GM19372 (cell line): ENCODE data around the gene PLP2.
"Not testable (repeated sequence)": the region's sequence is repeated elsewhere in the genome, so short reads cannot be mapped to it uniquely, and the experiment has no call there.

ENCODE experiments used
- ATAC-seq: cut with Tn5 transposase; IDR thresholded peaks from one replicate; pipeline ENCODE4 v1.9.1; 2021; ENCODE audit warnings: mild to moderate bottlenecking, low read depth, moderate library complexity; ENCODE audit not compliant: unreplicated experiment

The PLP2 gene

DNA sequence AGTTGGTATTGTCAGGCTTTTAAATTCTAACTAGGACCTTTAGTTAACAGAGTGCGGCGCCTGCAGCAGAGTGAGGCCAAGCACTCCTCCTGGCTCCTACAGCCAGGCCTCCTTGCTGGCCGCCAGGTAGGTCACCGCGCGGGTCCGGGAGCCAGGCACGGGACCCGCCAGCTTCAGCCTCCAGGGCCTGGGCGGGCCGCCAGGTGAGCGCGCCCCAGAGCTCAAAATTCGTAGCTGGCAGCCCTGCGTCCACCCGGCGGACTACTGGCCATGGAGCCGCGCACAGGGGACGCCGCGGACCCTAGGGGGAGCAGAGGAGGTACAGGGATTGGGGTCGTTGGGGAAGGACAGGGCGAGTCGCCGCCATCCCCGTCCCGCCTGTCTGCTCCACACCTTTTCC lies 9.1 kb upstream of the PLP2 start, which contains the start of gene MAGIX:
TSS of gene MAGIX (plus strand) at position 139 of the 400 bp plus-strand sequence. CDS start at position 271, 132 bp downstream.
- no peak for ATAC-seq

DNA sequence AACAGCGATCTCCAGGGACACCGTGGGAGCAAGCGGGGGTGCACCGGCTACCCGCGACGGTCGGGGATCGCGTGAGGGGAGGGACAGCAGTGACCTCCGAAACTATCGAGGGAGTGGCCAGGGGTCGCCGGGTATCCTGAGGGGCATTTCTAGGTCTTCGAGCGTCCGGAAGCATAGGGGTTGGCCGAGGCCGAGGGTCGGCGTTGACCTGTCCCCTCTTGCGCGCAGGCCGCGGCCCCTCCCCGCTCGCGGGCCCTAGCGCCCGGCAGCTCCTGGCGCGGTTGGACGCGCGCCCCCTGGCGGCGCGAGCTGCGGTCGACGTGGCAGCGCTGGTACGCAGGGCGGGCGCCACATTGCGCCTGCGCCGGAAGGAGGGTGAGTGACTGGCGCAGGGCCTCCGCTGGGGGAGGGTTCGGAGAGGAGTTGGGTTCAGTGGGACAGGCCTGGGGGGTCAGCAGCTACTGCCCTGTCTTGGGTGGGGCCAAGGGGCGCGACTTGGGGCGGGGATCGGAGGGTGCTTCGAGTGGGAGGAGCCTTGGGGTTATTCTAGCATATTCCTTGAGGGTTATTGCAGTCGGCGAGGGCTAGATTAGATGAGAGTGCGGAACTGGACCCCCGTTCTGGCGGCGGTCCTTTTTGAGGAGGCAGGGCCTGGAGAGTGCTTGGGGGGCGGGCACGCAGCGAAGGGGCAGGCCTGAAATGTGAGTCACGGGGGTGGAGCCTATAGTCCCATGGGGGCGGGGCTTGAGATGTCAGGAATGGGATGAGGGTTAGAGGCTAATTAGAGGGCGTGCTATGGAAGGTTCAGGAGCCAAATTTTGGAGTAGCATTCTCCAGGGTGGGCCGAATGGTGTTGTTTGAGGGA lies 7.9 kb upstream of the PLP2 start:
- ATAC-seq: peak; percentile 63

DNA sequence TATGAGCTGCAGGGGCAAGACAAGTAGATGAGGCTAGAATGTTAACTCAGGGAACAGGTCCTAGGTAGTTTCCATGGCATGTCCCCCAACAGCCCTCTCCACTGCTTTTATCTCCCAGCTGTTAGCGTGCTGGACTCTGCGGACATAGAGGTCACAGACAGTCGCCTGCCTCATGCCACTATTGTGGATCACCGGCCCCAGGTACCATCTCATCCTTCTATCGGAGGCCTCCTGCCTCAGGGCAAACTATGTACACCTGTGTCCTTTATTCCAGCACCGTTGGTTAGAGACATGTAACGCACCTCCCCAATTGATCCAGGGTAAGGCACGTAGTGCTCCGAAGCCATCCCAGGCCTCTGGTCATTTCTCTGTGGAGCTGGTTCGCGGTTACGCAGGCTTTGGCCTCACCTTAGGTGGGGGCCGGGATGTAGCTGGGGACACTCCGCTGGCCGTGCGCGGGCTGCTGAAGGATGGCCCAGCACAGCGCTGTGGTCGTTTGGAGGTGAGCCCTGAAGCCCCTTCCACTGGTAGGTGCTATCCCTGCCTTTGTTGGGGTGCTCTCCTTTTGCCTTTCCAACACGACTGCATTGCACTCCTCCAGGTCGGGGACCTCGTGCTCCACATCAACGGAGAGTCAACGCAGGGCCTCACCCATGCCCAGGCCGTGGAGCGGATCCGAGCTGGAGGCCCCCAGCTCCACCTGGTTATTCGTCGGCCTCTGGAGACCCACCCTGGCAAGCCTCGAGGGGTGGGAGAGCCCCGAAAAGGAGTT lies 6.9 kb upstream of the PLP2 start:
- ATAC-seq: no peak

DNA sequence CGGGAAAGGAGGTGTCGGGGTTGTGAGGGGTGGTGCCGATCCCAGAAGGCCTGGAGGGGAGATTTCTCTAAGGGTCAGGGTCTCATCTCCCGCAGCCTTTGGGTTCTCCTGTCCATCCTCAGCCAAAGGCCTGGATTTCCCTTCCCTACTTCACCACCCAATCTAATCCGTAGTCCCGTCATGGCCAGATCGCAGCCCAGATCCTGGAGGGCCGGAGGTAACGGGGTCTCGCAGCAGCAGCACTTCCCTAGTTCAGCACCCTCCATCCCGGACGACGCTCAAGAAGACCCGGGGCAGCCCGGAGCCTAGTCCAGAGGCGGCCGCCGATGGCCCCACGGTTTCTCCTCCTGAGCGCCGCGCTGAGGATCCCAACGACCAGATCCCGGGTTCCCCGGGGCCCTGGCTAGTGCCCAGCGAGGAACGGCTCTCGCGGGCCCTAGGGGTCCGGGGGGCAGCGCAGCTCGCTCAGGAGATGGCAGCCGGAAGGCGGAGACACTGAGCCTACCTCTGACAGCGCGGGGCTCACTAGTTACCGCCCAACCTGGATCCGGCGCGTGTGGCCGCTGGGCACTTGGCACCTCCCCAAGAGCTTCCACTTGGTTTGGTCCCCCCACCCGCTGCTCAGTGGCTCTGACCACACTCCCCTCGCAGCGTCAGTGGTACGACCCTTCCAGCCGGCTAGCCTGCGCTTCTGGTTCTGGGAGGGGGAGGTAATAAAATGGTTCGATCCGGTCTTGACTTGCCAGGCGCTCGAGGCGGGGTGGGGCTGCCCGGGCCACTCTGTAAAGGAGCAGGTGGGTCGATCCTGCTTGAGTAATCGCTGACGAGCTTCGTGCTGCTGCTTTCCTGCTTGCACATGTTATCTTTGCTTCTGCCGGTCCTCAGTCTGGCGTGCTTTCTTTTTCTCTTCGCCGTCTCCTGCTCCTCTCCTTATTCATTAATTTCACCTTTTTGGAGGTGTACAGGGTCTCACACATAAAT lies 5.5 kb upstream of the PLP2 start:
- ATAC-seq: no peak

DNA sequence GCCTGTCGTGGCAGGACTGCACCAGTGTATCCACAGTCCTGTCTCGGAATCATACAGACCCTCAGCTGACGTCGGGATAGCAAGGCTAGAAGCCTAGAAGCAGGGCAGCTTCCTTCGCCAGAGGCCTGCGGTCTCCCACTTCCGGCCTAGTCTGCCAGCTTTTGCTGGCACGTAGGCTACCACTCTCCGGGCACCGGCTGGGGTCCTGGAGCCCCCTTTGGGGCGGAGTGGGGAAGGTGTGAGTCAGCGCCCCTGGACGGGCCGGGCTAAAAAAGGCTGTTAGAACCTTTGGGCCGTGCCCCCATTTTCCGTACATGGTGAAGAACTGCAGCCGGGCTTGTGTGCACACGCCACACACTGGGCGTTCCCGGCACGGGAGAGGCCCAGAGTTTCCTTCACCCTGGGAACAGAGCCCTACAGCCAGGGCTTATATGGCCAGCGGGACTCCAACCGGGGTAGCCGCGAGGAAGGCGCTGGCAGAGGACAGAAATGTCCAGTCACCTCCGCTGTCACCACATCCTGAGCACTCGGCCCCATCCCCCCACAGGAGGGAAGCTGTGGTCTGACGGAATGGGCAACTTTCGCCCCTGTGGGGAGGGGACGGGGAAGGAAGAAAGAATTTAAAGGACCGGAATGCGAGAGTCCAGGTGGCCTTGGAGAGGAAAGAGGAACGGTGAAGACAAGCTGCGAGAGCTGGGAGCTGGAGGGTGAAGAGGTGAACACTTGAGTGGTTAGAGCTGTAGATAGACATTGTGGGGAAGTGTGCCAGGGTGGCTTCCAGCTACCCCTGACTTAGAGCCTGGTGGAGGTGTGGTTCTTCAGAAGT lies 4.6 kb upstream of the PLP2 start:
- no peak for ATAC-seq

DNA sequence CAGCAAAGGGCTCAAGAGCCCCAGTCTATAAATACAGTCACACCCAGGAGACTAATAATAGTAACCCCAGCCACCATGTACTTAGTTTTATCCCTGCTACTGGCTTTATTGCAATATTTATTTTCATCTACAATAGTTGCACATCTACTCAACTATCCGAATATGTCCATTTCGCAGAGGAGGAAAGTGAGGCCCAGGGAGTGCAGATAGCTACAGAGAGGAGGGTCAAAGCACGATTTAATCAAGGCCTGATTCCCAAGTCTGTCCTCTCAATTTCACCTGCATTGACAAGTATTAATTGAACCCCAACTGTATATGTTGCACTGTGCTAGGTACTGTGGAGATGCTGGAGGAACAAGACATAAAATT lies 4.0 kb upstream of the PLP2 start:
- ATAC-seq: no peak

DNA sequence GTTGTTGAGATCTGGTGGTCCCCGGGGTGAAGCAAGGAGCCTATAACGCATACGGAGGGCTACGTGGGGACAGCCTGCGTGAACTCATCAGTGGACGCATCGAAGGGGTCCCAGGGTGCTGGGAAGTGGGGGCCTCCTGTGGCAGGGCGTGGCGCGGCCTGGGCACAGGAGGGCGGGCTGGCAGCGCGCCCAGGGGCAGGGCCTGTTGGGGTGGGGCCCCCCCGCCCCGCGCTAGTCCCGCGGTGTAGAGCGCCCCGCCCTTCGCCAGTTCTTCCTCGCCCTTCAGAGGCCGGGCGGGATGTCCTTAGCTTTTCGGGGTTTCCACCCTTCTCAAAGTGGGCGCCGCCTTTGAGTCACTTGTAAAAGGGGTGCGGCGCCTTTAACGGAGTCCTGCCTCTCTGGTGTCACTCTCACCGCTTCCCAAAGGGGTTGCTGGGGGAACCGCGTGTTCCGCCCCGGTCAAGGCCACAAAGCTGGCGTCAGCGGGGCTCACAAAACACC lies 632 bp downstream of the PLP2 start:
- ATAC-seq: peak; percentile 69

DNA sequence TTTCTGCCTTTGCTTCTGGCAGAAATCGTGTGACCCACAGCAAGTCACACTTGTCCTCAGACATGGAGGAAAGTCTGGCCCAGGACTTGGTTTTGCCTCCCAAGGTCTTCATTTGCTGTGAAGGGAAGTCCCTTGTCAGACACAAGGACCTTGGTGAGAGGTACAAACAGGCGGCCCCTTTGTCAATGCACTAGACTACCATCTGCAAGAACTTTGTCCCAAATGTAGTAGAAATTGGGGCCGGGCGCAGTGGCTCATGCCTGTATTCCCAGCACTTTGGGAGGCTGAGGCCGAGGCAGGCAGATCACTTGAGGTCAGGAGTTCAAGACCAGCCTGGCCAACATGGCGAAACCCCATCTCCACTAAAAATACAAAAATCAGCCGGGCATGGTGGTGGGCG lies 1.8 kb downstream of the PLP2 start:
- ATAC-seq: not testable (repeated sequence)

DNA sequence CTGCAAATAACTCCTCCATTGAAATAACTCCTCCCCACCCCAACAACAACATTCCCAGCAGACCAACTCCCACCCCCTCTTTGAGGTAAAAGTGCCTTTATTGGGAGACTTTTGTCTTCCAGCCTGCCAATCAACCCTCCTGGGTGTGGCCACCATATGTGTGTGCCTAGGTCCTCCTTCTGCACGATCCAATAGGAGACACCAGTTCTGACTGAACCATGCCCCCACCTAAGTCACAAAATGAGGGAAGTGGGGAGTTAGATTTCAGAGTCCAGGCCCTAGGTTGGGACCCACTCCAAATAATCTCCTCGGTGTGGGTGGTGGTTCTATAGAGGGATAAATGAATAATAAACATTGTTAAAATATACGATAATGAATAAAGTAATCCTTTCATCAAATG lies 3.0 kb downstream of the PLP2 start:
- ATAC-seq: no peak

DNA sequence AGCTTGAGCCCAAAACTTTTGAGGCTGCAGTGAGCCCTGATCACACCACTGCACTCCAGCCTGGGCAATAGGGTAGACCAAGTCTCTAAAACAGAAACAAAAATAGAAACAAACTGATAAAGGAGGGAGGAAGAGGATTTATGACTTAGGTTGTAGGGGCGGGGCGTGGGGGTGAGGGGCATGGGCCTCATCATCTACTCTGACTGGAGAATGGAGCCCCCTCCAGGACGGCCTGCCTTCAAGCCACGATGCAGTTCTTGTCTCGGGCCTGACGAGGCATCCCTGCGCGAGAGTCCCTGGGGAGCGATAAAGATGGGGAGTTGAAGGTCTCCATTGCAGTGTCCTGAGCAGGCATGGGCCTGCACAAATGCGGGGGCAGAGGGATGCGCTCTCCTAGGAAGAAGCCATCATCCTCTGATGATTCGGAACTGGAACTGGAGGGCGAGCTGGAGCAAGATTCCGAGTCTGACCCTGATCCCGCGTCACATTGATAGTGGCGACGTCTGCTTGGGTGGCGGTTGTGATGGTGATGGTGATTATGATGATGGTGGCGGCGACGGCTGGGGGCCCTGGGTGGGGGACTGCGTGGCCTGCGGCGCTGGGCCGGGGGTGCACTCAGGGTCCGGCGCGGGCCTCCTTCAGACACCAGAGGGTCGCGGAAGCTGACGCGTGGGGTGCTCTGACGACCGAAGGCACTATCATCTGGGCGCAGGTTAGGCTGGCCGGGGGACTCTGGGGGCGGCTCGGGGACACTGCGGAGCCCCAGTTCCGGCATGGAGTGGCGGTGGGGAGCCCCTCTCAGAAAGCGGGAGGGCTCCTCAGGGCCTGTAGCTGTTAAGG lies 4.0 kb downstream of the PLP2 start:
- no peak for ATAC-seq

DNA sequence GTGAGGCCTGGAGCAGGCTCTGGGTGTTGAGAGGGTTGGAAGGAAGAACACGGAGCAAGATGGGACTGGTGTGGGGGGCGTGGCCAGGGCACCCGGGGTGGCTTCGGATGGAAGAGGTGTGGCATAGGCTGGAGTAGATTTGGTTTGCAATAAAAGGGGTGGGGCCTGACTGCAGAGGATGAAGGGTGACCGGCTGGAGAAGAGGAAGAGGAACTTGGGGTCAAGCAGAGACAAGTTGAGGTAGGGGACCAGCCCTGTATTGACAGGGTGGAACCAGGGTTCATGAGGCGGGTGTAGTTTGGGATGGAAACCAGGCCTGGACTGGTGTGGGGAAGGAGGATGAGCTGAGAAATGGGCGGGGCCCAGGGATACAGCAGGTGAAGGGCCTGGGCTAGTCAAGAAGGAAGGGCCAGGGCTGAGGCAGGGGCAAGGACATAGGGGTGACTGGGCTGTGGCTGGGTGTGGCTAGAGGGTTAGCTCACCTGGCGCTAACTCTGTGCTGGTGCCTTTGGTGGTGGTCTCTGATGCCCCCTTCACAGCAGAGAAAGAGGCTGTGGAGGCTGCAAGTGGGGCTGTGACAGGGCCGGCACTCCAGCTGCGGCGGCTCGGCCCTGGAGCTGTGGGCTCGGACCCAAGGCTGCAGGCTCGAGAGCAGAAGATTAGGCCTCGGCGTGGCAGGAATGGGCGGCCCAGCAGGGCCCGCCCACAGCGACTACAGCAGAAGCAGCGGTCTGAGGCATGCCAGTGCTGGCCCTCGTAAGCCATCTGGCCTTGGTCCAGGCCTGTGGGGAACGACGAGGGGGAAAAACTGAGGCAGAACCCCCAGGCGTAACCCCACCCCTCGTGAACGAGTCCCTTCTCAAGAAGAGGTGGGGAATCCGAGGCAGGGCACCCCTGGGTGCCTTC lies 5.0 kb downstream of the PLP2 start:
- no peak for ATAC-seq

DNA sequence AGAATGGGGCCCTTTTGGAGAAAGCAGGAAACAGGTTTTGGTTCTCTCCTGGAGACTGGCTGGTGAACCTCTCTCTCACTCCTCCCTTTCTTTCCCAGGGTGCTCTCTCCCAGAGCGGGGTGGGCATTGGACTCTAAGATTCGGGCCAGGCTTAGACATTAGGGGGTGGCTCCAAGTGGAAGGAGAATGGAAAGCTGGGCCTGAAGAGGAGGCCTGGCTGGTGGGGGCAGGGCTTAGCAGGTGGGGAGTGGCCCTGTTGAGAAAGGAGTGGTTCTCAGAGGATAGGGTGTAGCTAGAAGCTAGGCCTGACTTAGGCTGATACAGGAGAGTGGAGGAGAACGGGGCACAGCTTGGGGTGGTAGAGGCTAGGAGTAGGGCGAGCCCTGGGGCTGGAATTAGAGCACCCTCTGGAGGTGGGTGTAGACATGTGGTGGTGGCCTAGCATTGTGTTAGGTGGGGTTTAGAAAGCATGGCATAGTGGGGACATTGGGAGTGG lies 5.7 kb downstream of the PLP2 start:
- no peak for ATAC-seq

DNA sequence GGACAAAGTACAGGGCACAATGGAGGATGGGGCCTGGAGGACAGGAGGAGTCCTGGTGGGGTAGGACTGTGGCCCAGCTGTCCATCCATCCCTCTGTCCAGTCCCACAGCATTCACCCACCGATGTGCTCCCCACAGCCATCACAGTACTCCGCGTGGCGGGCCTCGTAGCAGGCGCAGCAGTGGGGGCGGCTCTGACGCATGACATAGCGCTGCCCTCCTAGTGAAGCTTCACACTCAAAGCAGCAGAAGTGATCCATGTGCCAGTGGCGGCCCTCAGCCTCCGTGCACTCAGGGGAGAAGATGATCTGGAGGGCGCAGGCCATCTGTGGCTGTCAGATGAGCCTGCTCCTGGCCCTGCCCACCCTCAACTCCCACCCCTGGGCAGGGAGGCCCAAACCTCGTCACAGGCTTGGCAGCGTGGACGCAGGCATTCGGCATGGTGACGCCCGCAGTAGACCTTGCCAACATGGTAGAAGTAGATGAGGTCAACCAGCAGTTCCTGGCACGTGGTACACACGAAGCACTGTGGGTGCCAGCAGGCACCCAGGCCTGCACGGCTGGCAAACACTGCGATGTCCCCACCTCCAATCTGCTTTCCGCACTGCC lies 6.3 kb downstream of the PLP2 start:
- ATAC-seq: no peak

DNA sequence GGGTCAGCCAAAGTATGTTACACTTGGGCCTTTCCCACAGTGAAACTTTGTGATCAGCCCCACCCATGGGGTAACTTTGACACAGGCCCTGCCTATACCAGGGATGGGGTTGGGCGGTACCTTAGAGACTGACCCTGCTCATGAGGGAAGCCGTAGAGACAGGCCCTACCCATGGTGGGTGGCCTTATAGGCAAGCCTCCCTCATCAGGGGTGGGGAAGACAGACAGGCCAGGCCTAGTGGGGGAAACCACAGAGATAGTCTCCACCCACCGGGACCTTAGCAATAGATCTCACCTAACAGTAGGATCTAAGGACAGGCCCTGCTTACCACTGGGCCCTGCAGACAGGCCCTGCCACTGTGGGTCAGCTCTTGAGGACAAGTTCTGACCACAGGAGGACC lies 6.8 kb downstream of the PLP2 start:
- no peak for ATAC-seq

DNA sequence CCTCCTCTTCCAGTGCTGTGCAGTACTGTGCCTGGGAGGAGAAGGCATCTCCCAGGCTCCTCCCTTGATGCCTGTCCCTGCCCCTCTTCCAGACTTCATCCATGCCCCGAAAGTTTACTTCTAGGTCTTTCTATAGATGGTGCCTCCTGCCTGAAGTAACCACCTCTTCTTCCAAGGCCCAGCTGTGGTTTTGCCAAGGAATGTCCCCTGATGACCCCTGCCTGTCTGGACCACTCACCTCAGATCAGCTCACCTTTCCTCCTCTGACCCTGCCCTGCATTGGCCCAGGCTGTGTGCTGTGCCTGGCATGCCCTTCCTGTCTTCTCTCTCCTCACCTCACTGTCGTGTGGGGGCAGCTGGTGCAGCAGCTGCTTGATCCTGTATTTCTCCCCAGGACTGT lies 7.7 kb downstream of the PLP2 start:
- no peak for ATAC-seq

DNA sequence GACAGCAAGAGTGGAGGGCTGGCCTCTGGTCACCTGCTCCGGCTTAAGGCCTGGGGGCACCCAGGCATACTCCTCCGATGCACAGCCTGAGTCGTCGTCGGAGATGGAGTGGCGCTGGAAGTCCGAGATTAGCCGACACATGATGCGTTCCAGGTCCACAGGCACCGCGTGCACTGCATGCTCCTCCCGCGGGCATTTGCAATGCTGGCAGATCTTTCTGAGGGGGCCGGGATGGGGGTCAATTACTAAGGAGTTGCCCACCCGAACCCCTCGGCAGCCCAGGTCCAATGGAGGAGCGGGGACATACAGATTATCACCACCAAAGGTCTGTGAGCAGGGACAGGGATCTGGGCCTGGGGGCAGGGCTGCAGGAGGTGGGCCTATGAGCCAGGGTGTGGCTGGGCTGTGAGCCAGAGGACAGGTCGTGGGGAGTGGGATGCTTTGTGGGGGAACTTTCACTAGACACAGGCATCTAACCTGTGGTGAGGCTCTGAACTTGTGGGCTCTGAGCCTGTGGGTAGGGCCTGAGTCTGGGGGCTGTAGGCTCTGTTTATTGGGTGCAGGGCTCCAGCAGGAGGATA lies 12.1 kb downstream of the PLP2 start:
- ATAC-seq: no peak
